Stimulated activated CD8-positive, alpha-beta memory T cell treated with anti-CD3 and anti-CD28 coated beads, Interleukin-2, amount 100 ng/mL, for 1 hour (primary cell): ENCODE data around the gene LRCH1.

ENCODE experiments used
- DNase-seq, 2 donors: peaks; one replicate each; pipeline ENCODE4 v3.0.0-alpha.2; 2020; ENCODE audit warnings: low read depth in 2 of 2

LRCH1 gene

GRCh38 chr13:46712524-46712923 lies 159.6 kb downstream of the LRCH1 start:
- DNase-seq, result no peak

- DNase-seq, result no peak
Measured at GRCh38 chr13:46715363-46715762, 162.4 kb downstream of the LRCH1 start.

GRCh38 chr13:46716821-46717220 lies 163.9 kb downstream of the LRCH1 start:
- DNase-seq, result no peak

GRCh38 chr13:46717275-46717674 lies 164.3 kb downstream of the LRCH1 start:
- no peak for DNase-seq

DNA sequence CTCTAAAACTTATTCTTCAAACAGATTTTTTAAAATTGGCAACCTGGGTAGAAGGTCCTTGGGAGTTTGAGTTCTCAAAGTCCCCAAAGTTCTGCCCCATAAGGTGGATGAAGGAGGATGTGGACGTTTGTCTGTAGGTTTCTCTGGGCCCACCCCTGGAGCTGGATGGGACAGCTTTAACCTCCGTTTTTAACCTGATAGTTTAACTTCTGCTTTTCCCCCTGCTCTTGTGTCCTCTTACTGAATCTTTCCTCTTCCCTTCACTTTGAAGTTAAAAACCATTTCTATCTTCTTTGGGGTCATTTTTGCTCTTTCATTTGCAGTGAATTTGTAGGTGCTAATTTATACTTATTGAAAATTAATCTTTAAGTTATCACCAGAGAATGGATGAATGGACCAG lies 164.9 kb downstream of the LRCH1 start:
- DNase-seq, result no peak

DNA sequence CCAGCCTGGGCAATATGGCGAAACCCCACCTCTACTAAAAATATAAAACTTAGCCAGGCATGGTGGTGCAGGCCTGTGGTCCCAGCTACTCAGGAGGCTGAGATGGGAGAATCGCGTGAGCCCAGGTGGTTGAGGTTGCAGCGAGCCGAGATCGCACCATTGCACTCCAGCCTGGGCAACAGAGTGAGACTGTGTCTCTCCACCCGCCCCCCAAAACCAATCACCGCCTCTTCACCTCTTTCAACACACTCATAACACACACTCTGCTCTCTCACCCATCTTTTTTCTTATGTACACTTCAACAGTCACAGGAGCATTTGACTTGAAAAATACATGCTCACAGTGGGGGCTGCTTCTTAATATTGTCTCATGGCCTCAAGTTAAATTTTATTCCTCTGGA lies 167.2 kb downstream of the LRCH1 start:
- no peak for DNase-seq

DNA sequence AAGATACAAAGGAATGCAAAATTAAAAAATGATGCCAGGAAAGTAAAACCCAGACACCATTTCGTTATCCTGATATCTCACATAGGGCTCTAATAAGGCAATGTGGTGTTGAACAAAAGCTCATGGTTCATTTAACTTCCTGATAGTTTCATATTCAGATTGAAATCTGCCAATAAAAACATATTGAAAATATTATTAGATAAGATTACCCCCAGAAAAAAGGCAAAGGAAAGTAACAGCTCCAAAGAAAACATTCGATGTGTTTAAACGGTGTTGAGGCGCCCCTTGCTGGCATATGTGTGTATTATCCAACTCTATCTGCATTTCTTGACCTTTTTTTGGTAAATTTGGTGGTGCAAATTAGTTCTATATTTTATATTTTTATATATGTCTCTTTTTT lies 168.1 kb downstream of the LRCH1 start:
- no peak for DNase-seq

DNA sequence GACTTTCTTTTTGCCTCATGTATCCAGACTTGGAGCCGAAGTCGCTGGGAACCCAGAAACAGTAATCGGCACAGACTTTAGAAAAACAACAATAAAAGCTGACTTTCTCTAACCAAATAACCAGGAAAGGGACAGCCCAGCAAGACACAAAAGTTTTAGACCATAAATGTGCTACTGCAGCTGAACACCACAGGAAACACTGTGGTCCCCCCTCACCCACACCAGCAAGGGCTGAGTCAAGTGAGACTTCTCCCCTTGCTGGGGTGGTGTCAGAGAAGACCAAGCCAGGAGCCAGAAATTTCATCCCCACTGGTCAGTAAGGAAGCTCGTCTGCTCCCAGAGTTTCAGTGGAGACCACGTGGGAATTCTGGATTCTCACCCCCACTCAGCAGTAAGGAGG lies 173.4 kb downstream of the LRCH1 start:
- no peak for DNase-seq

DNA sequence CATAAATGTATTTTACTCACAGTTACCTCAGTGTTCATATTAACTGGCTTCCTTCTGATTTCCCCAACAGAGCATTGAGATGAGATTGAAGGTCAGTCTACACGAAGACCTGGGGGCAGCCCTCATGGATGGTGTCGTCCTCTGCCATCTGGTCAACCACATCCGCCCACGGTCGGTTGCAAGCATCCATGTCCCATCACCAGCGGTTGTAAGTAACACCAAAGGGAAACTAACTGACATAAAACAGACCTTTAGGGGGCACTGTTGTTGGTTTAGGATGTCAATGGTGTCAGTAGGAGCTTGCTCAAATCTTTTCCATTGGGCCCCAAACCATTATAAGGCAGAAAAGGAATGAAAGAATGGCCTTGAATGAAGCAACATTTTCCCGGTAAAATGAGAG lies 175.8 kb downstream of the LRCH1 start:
- DNase-seq, result no peak

DNA sequence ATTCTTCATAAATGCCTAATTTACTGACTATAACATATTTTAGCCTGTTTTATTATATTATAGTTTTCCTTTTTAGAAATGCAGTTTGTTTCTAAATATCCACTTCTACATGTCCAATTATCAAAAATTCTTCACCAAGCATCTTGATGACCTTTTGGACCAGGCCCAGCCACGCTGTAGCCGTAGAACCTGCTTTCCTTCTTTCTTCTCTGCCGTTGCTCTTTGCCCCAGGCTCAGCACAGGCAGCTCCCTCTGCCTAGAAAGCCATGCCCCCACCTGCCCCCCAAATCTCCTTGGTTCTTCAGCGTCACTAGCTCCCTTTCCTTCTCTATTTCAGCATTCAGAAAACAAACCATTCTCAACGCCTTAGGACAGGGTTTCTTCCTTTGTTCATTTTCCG lies 178.6 kb downstream of the LRCH1 start:
- no peak for DNase-seq

GRCh38 chr13:46735425-46735824 lies 182.5 kb downstream of the LRCH1 start:
- DNase-seq, result no peak

- no peak for DNase-seq
Measured at GRCh38 chr13:46736541-46737310, 183.8 kb downstream of the LRCH1 start.

- no peak for DNase-seq
Measured at GRCh38 chr13:46738055-46738454, 185.1 kb downstream of the LRCH1 start.

DNA sequence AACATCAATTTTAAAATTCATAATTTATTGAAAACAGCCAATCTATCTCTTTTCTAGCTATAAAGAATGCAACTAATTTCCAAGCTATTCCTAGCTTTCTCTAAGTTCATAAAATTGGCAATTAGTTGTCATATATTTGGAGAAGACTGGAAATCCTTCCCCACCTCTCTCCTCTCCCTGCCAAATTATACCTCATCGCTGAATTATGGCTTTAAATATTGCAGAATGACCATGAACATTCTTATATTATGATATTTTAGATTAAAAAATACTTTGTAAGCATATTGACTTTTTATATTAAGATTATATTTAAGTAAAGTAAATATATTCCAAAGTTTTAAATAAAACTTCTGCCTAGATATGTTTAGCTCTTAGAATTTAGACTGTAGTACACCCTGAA lies 185.8 kb downstream of the LRCH1 start:
- DNase-seq, result no peak

- DNase-seq, result no peak
Measured at GRCh38 chr13:46739447-46740098, 186.6 kb downstream of the LRCH1 start.

DNA sequence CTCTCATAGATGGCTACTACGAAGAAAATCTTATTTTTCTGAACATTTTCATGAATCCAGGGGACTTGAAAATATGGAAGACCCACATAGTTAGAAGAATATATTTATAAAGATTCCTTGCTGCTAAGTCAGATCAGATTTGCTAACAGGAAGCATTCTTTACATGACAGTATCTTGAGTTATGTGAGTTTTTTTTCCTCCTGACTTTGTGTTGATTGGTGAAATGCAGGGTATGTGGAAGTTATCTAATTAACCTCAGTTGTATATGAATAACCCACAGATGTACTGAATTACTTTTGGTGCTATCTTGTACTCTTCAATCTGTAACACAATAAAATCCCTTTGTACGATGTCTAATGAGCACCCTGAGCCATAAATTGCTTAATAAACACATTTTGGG lies 190.2 kb downstream of the LRCH1 start:
- DNase-seq, result no peak

GRCh38 chr13:46745062-46745461 lies 192.1 kb downstream of the LRCH1 start:
- DNase-seq, result no peak

- no peak for DNase-seq
Measured at GRCh38 chr13:46745706-46746105, 192.7 kb downstream of the LRCH1 start.

DNA sequence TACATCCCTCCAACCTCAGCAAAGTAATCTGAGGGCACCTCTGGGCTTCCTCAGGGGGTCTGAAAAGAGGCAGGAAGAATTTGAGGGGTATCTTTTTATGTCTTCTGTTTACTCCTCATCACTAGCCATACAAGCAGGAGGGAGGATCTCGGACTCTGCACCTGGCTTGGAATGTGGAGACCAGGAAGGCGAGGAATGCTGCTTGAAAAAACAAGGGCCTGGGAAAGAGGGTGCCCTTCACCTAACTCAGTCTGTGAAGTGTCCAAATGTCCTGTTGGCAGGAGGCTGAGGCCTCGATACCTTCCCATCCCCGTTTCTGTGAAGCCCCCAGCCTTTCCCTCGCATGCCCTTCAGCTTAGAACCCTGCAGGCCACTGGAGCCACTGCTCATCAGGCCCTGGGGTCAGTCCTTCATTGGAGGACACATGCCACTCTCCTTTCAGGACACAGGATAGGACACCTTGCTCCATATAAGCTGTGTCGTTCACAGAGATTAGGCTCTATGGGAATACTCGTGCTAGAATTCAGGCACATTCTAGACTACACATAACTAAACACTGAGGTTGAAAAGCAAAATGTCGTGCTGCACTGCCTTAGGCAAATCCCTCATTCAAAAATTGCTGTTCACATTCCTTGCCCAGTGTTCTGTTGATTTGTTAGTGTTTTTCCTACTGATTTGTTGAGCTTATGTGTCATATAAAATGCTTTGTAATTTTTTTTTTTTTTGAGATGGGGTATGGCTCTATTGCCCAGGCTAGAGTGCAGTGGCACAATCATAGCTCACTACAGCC lies 194.3 kb downstream of the LRCH1 start:
- DNase-seq, result no peak

- DNase-seq, result no peak
Measured at GRCh38 chr13:46748300-46748699, 195.3 kb downstream of the LRCH1 start.

GRCh38 chr13:46749951-46750350 lies 197.0 kb downstream of the LRCH1 start:
- DNase-seq, result no peak

DNA sequence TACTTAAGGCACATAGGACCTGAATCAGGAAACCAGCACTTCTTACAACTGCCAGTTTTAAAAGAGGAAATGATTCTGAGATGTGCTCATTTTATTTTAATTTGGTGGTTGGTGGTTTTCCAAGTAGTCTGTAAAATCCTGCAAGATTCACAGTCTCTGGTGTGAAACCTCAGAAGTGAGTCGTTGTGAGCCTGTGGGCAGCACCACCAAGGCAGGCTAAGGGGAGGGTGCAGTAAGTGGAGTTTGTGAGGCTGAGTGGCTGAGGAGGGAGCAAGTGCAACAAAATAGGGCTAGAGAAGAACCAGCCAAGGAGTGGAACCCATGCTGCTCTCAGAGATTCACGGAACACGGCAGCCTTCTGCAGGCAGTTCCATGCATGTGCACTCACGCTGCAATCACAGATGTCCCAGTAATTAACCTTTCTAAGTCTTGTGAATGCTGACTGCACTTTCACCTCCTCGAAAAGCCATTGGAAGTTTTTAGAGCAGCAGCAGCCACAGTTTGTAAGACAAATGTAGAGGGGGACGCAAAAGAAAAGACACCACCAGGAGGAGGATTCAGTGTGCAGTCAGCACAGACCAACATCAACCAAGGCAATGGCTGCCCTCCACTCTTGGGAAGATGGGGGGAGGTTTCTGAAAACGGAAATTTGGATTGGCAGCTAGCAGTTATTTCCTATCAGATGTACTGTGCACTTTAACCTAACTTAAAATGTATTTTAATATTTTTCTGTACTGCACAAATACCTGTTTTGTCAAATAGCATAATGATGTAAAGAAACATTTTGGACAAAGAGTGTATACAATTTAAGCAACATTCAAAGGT lies 199.1 kb downstream of the LRCH1 start:
- peak; percentile 9 to 32 for DNase-seq
